ENCODE measurements around the gene SLC39A11. TPM values are rescaled to one million over a fixed set of nuclear protein-coding genes. Genes with fewer than 3 reads are reported as not detected.

The SLC39A11 gene
- total and polyA plus RNA-seq, 4 donors, result 9.3 to 49.3 (median 24.7) TPM

- no peak for ATAC-seq (ENCODE audit: insufficient read depth, low FRiP score)
- Histone ChIP-seq H3K4me3 (no peak overlapping the region), H3K36me3 (ENCODE audit: control insufficient read depth in 4 of 4, insufficient read depth in 4 of 4, low read length in 4 of 4) (no peaks in the 10 kb centered on the region), H3K9me3 (ENCODE audit: control insufficient read depth in 4 of 4, insufficient read depth in 3 of 4, low read length in 3 of 4) (peaks cover 0 to 6% (median 0%) of the 10 kb centered on the region in 4 donors), H3K4me1 (ENCODE audit: control insufficient read depth in 5 of 5, insufficient read depth in 5 of 5, low read length in 5 of 5) (peaks cover 0 to 3% (median 0%) of the 10 kb centered on the region in 5 donors), H3K27ac (ENCODE audit: low read depth in 1 of 2, low read length in 1 of 2) (no peak overlapping the region), H3K9ac (ENCODE audit: insufficient read depth in 1 of 2, low read length in 2 of 2) (no peak overlapping the region), H3K27me3 (ENCODE audit: control insufficient read depth in 3 of 3, insufficient read depth in 3 of 3, low read length in 2 of 3) (no peaks in the 10 kb centered on the region)
- no peak for TF ChIP-seq CTCF (IDR thresholded peaks at IDR 0.05; ENCODE audit: control extremely low read depth, extremely low read depth)
- 94 to 99% methylated on average over 3 of the region's 3 CpGs for WGBS, 2 donors
- DNase-seq, result no peak
Observed at GRCh38 chr17:73017658-73018057, 74.8 kb downstream of the SLC39A11 start.

- no peak for TF ChIP-seq CTCF (IDR thresholded peaks at IDR 0.05; ENCODE audit: control extremely low read depth, extremely low read depth)
- H3K9me3 ChIP-seq (ENCODE audit: control insufficient read depth in 4 of 4, insufficient read depth in 3 of 4, low read length in 3 of 4), result peaks cover 0 to 6% (median 0%) of the 10 kb centered on the region in 4 donors
- peaks cover 0 to 6% (median 0%) of the 10 kb centered on the region in 5 donors for H3K4me1 ChIP-seq (ENCODE audit: control insufficient read depth in 5 of 5, insufficient read depth in 5 of 5, low read length in 5 of 5)
- no peaks in the 10 kb centered on the region for H3K27me3 ChIP-seq (ENCODE audit: control insufficient read depth in 3 of 3, insufficient read depth in 3 of 3, low read length in 2 of 3)
- no peaks in the 10 kb centered on the region for H3K36me3 ChIP-seq (ENCODE audit: control insufficient read depth in 4 of 4, insufficient read depth in 4 of 4, low read length in 4 of 4)
- no peak overlapping the region for H3K27ac ChIP-seq (ENCODE audit: low read depth in 1 of 2, low read length in 1 of 2)
- 93 to 96% methylated on average over 7 of the region's 7 CpGs for WGBS, 2 donors
- ATAC-seq (ENCODE audit: insufficient read depth, low FRiP score), result no peak
- no peak for DNase-seq
- no peak overlapping the region for H3K9ac ChIP-seq (ENCODE audit: insufficient read depth in 1 of 2, low read length in 2 of 2)
- H3K4me3 ChIP-seq, result no peak overlapping the region
Observed at GRCh38 chr17:73015722-73016276, 76.7 kb downstream of the SLC39A11 start.

- 87 to 89% methylated on average over 14 of the region's 14 CpGs for WGBS, 2 donors
- Histone ChIP-seq H3K9me3 (ENCODE audit: control insufficient read depth in 4 of 4, insufficient read depth in 3 of 4, low read length in 3 of 4) (peaks cover 0 to 6% (median 0%) of the 10 kb centered on the region in 4 donors), H3K36me3 (ENCODE audit: control insufficient read depth in 4 of 4, insufficient read depth in 4 of 4, low read length in 4 of 4) (no peaks in the 10 kb centered on the region), H3K27me3 (ENCODE audit: control insufficient read depth in 3 of 3, insufficient read depth in 3 of 3, low read length in 2 of 3) (no peaks in the 10 kb centered on the region), H3K27ac (ENCODE audit: low read depth in 1 of 2, low read length in 1 of 2) (no peak overlapping the region), H3K9ac (ENCODE audit: insufficient read depth in 1 of 2, low read length in 2 of 2) (no peak overlapping the region), H3K4me1 (ENCODE audit: control insufficient read depth in 5 of 5, insufficient read depth in 5 of 5, low read length in 5 of 5) (peaks cover 0 to 6% (median 0%) of the 10 kb centered on the region in 5 donors), H3K4me3 (no peak overlapping the region)
- TF ChIP-seq CTCF (IDR thresholded peaks at IDR 0.05; ENCODE audit: control extremely low read depth, extremely low read depth), result no peak
- no peak for ATAC-seq (ENCODE audit: insufficient read depth, low FRiP score)
- no peak for DNase-seq
Observed at GRCh38 chr17:73013816-73014663, 78.4 kb downstream of the SLC39A11 start.

Measured in lung (tissue), 12 donors.